Measurements from ENCODE around the gene MRS2. TPM values are rescaled to one million over a fixed set of nuclear protein-coding genes. Genes with fewer than 3 reads are reported as not detected.
"Not testable (repeated sequence)": the region's sequence is repeated elsewhere in the genome, so short reads cannot be mapped to it uniquely, and the experiment has no call there.

Gene MRS2
- polyA plus RNA-seq, 2 of the 4 experiments (the other 2 are of a cell fraction) = 21.8 to 24.8 TPM

- TF ChIP-seq EHMT2 (IDR thresholded peaks at IDR 0.05; ENCODE audit: low read depth) (no peak), RAD21 (conservative IDR thresholded peaks at IDR 0.05 in 1 of 2, IDR thresholded peaks at IDR 0.05 in 1 of 2) (peak; percentile 59 to 75; a peak in 4 of 5 replicates), POLR2AphosphoS2 (conservative IDR thresholded peaks at IDR 0.05; ENCODE audit: low read length) (no peak), TFCP2L1 (CRISPR knock-in tag; IDR thresholded peaks at IDR 0.05) (no peak), NPAS2 (CRISPR knock-in tag; IDR thresholded peaks at IDR 0.05; ENCODE audit: borderline replicate concordance) (no peak), HOXA7 (CRISPR knock-in tag; IDR thresholded peaks at IDR 0.05) (no peak), TP53 (CRISPR knock-in tag; IDR thresholded peaks at IDR 0.05) (no peak), RCOR1 (IDR thresholded peaks at IDR 0.05; ENCODE audit: low read depth, low read length) (no peak), BHLHE40 (IDR thresholded peaks at IDR 0.05; ENCODE audit: low read depth, low read length) (peak; percentile 88), MAFK (IDR thresholded peaks at IDR 0.05; ENCODE audit: partially characterized antibody) (no peak), RFX5 (IDR thresholded peaks at IDR 0.05) (peak; percentile 76), GATA3 (IDR thresholded peaks at IDR 0.05; ENCODE audit: borderline replicate concordance) (peak; percentile 22; the same call in 1 of the 2 replicates), HMGXB4 (CRISPR knock-in tag; IDR thresholded peaks at IDR 0.05; ENCODE audit: borderline replicate concordance) (no peak), PHF8 (IDR thresholded peaks at IDR 0.05; ENCODE audit: borderline replicate concordance, low read depth) (no peak), JUNB (IDR thresholded peaks at IDR 0.05) (no peak), CBX2 (IDR thresholded peaks at IDR 0.05; ENCODE audit: borderline replicate concordance, low read depth) (no peak), USF2 (IDR thresholded peaks at IDR 0.05) (peak; percentile 75), MYC (IDR thresholded peaks at IDR 0.05; ENCODE audit: borderline replicate concordance, low read length) (peak; percentile 53; the same call in 1 of the 2 replicates), SMC3 (IDR thresholded peaks at IDR 0.05) (peak; percentile 87), RARB (CRISPR knock-in tag; IDR thresholded peaks at IDR 0.05) (no peak), SREBF2 (IDR thresholded peaks at IDR 0.05) (no peak), EHF (CRISPR knock-in tag; IDR thresholded peaks at IDR 0.05) (no peak)
- TF ChIP-seq, protein P1, sequence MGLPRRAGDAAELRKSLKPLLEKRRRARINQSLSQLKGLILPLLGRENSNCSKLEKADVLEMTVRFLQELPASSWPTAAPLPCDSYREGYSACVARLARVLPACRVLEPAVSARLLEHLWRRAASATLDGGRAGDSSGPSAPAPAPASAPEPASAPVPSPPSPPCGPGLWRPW (IDR thresholded peaks at IDR 0.05) = no peak
- TF ChIP-seq, protein P2, sequence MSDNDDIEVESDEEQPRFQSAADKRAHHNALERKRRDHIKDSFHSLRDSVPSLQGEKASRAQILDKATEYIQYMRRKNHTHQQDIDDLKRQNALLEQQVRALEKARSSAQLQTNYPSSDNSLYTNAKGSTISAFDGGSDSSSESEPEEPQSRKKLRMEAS (IDR thresholded peaks at IDR 0.05) = peak; percentile 75
Measured at GRCh38 chr6:24359640-24360454, 42.9 kb upstream of the MRS2 start (continued).

DNA sequence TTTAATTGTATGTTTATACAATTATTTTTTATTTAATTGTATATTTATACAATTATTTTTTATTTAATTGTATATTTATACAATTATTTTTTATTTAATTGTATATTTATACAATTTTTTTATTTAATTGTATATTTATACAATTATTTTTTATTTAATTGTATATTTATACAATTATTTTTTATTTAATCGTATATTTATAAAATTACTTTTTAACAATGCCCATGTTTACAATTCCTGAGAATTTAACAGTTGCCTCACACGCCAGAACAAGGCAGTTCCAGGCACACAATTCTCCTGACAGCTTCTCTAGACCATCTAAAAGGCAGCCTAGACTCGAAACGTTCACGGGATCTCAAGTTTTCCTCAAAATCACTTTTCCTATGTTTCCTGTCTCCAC lies 40.4 kb upstream of the MRS2 start:
- DNase-seq (ENCODE audit: low read depth in 1 of 2, low spot score in 1 of 2); H3K9me3 ChIP-seq; ATAC-seq; POLR2A ChIA-PET; H3K4me3 ChIP-seq; H3K4me2 ChIP-seq; H3K27ac ChIP-seq; FAIRE-seq: not testable (repeated sequence)
- CTCF ChIA-PET = interaction anchor here (0.9 to 1.5 kb wide), 2 partner anchors 26 to 49 kb away, joined by 3 to 6 read pairs; no protein-coding TSS in a partner anchor
- H3K4me1 ChIP-seq = peaks cover 14% of the 10 kb centered on the region; the same call in 2 of the 3 replicates
- WGBS (ENCODE audit: missing lambda C conversion rate) = 74% methylated on average over 5 of the region's 5 CpGs

- POLR2A ChIA-PET; DNase-seq (ENCODE audit: low read depth in 1 of 2, low spot score in 1 of 2); ATAC-seq; H3K4me3 ChIP-seq; FAIRE-seq; H3K4me2 ChIP-seq; H3K27ac ChIP-seq; H3K9me3 ChIP-seq: not testable (repeated sequence)
- CTCF ChIA-PET = interaction anchor here (0.6 to 2.5 kb wide), 3 partner anchors 10 to 82 kb away, joined by 3 to 13 read pairs (median 3); no protein-coding TSS in a partner anchor
- peaks cover 14% of the 10 kb centered on the region; the same call in 2 of the 3 replicates for H3K4me1 ChIP-seq
- 80% methylated on average over 8 of the region's 8 CpGs for WGBS (ENCODE audit: missing lambda C conversion rate)
Measured at GRCh38 chr6:24365103-24365633, 37.6 kb upstream of the MRS2 start.

All from A549 (cell line).